Keratinocyte (primary cell): ENCODE data around the gene IRX3. TPM values are rescaled to one million over a fixed set of nuclear protein-coding genes. Genes with fewer than 3 reads are reported as not detected.

Experiments used
- DNase-seq: peaks from one replicate; pipeline ENCODE4 v3.0.0-alpha.2; 2011; ENCODE audit warnings: low read depth, missing footprints, low spot score
- FAIRE-seq: peaks from 2 replicates; lab custom pipeline; 2011; peaks lifted over from hg19 to GRCh38; lab: Jason Lieb, UNC
- H2AFZ ChIP-seq: 2 replicates; pipeline ENCODE4 v1.6.0; 2012; ENCODE audit warnings: low read length, control low read depth, inconsistent platforms; ENCODE audit not compliant: control insufficient read depth
- H3K27ac ChIP-seq: 2 replicates; pipeline ENCODE4 v1.5.1; 2011; ENCODE audit warnings: low read length; ENCODE audit not compliant: control insufficient read depth, insufficient read depth
- H3K27me3 ChIP-seq: 3 replicates; pipeline ENCODE4 v1.6.0; 2011; ENCODE audit warnings: low read length; ENCODE audit not compliant: control insufficient read depth, insufficient read depth; ENCODE audit errors: extremely low read depth
- H3K36me3 ChIP-seq, 2 experiments: 2 replicates in 1 of 2; 3 replicates in 1 of 2; pipeline ENCODE4 v1.5.1; 2011; ENCODE audit warnings: low read length in 2 of 2, mild to moderate bottlenecking in 1 of 2; ENCODE audit not compliant: control insufficient read depth in 2 of 2, insufficient read depth in 2 of 2; ENCODE audit errors: extremely low read depth in 1 of 2
- H3K4me1 ChIP-seq: 3 replicates; pipeline ENCODE4 v1.5.1; 2011; ENCODE audit warnings: low read length; ENCODE audit not compliant: control insufficient read depth, insufficient read depth; ENCODE audit errors: extremely low read depth
- H3K4me2 ChIP-seq: 3 replicates; pipeline ENCODE4 v1.6.0; 2011; ENCODE audit warnings: low read depth, low read length; ENCODE audit not compliant: control insufficient read depth, insufficient read depth; ENCODE audit errors: extremely low read depth
- H3K4me3 ChIP-seq, 3 experiments: fragments of 200-600 bp in 1 of 3; sonication (generic) in 1 of 3; 2 replicates in 2 of 3; 3 replicates in 1 of 3; pipeline ENCODE4 v1.5.1; 2011 to 2016; ENCODE audit warnings: low read length in 3 of 3, mild to moderate bottlenecking in 3 of 3, control low read depth in 2 of 3, inconsistent platforms in 1 of 3, low read depth in 1 of 3, mixed read lengths in 1 of 3, mixed run types in 1 of 3, moderate library complexity in 1 of 3; ENCODE audit not compliant: control insufficient read depth in 2 of 3, insufficient read depth in 2 of 3; ENCODE audit errors: extremely low read depth in 1 of 3
- H3K79me2 ChIP-seq: 2 replicates; pipeline ENCODE4 v1.6.0; 2012; ENCODE audit warnings: low read length; ENCODE audit not compliant: control insufficient read depth, insufficient read depth
- H3K9ac ChIP-seq: 3 replicates; pipeline ENCODE4 v1.6.0; 2011; ENCODE audit warnings: low read length; ENCODE audit not compliant: control insufficient read depth, insufficient read depth; ENCODE audit errors: extremely low read depth
- H3K9me1 ChIP-seq: 3 replicates; pipeline ENCODE4 v1.6.0; 2011; ENCODE audit warnings: low read length; ENCODE audit not compliant: control insufficient read depth, insufficient read depth; ENCODE audit errors: extremely low read depth
- H3K9me3 ChIP-seq: 2 replicates; pipeline ENCODE4 v1.5.1; 2012; ENCODE audit warnings: low read depth, low read length; ENCODE audit not compliant: control insufficient read depth
- H4K20me1 ChIP-seq: 3 replicates; pipeline ENCODE4 v1.6.0; 2011; ENCODE audit warnings: low read length; ENCODE audit not compliant: control insufficient read depth, insufficient read depth; ENCODE audit errors: extremely low read depth
- EZH2 ChIP-seq: IDR thresholded peaks from one replicate; pipeline ENCODE4 v1.6.1; 2012; ENCODE audit warnings: inconsistent platforms, mild to moderate bottlenecking, low read length, moderate library complexity
- dilution Hi-C: fragments of 300-500 bp; cut with MboI; formaldehyde crosslinking; loops from one replicate; pipeline ENCODE4 v1.7.0; 2020; ENCODE audit warnings: low sequenced_read_pairs; ENCODE audit not compliant: extremely low pct_ligation_motif_present
- polyA plus RNA-seq, 5 experiments: library from polyadenylated mRNA; depleted of rRNA in 3 of 5; stranded (reverse) in 3 of 5; stranded (forward) in 1 of 5; unstranded in 1 of 5; fragments of >200 nt; gene quantifications; 1 replicate in 1 of 5; 2 replicates in 3 of 5; 3 replicates in 1 of 5; pipeline versions ENCODE4 v1.2.1 to v1.2.3, GENCODE V29; 2011 to 2012; ENCODE audit warnings: missing spikeins in 2 of 5, low read depth in 1 of 5, low replicate concordance in 1 of 5
- TF ChIP-seq, protein P1 (sequence below), 3 experiments: IDR thresholded peaks in 1 of 3; conservative IDR thresholded peaks in 1 of 3; optimal IDR thresholded peaks in 1 of 3; 2 replicates in 2 of 3; 3 replicates in 1 of 3; pipeline versions ENCODE3 to v1.5.1; 2011; ENCODE audit warnings: low read length in 3 of 3, mild to moderate bottlenecking in 3 of 3, moderate library complexity in 2 of 3, control low read depth in 1 of 3, inconsistent platforms in 1 of 3; ENCODE audit not compliant: insufficient read depth in 2 of 3; ENCODE audit errors: extremely low read depth in 1 of 3

Gene IRX3
- polyA plus RNA-seq, 1 donor (not counting 4 experiments of a cell fraction or from before 2014, with no cell fraction given) = 3.3 TPM

DNA sequence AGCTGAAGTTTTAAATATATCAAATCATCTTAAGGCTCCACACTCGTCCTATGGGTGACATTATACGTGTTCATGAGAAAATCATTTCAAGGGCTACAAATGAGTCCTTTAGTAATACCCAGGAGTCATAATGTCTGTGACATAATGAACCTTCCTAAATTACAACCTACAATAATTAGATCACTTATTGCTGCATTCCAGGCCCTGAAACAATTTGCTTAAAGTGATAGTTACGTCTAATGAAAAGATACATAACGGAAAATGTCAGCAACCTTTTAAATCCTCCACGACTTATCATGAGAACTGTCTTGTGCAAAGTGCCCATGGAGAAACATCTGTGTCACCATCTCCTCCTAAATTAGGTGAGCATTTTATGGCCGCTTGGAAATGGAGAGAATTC, 43.4 kb downstream of the IRX3 start:
- no peak for TF ChIP-seq EZH2
- TF ChIP-seq, protein P1, sequence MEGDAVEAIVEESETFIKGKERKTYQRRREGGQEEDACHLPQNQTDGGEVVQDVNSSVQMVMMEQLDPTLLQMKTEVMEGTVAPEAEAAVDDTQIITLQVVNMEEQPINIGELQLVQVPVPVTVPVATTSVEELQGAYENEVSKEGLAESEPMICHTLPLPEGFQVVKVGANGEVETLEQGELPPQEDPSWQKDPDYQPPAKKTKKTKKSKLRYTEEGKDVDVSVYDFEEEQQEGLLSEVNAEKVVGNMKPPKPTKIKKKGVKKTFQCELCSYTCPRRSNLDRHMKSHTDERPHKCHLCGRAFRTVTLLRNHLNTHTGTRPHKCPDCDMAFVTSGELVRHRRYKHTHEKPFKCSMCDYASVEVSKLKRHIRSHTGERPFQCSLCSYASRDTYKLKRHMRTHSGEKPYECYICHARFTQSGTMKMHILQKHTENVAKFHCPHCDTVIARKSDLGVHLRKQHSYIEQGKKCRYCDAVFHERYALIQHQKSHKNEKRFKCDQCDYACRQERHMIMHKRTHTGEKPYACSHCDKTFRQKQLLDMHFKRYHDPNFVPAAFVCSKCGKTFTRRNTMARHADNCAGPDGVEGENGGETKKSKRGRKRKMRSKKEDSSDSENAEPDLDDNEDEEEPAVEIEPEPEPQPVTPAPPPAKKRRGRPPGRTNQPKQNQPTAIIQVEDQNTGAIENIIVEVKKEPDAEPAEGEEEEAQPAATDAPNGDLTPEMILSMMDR (optimal IDR thresholded peaks at IDR 0.05 in 1 of 3, IDR thresholded peaks at IDR 0.05 in 1 of 3, conservative IDR thresholded peaks at IDR 0.05 in 1 of 3; ENCODE audit: extremely low read depth in 1 of 3, insufficient read depth in 2 of 3, low read length in 3 of 3) = no peak
- Histone ChIP-seq H4K20me1 (no peaks in the 10 kb centered on the region), H3K4me1 (no peaks in the 10 kb centered on the region), H3K9me3 (no peaks in the 10 kb centered on the region), H3K79me2 (no peaks in the 10 kb centered on the region), H3K27me3 (peaks cover 6% of the 10 kb centered on the region), H3K9ac (no peak overlapping the region), H3K4me2 (no peak overlapping the region), H3K9me1 (no peaks in the 10 kb centered on the region), H3K36me3 (no peaks in the 10 kb centered on the region), H2AFZ (no peak overlapping the region), H3K4me3 (no peak overlapping the region), H3K27ac (no peak overlapping the region)
- dilution Hi-C loops = no loop called here
- DNase-seq = no peak
- no peak for FAIRE-seq

DNA sequence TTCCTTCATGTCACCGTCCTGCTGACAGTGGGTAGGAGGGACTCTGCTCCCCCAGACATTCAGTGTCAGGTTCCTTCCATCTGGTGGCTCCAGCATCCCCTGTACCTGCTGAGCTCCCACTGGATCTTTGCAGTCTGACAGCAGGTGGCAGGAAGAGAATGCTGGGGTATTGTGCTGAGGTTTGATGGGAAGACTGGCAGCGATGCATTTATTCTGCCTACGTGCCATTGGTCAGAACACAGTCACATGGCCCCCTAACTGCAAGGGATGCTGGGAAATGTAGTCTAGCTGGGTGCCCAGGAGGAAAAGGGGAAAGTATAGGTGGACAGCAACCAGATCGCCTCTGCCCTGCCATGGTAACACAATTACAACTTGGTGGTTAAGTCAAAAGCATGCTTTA, 44.4 kb downstream of the IRX3 start:
- H3K9ac ChIP-seq = no peak overlapping the region
- H3K4me2 ChIP-seq = no peak overlapping the region
- no peak for DNase-seq
- H3K27me3 ChIP-seq = peaks cover 6% of the 10 kb centered on the region
- H3K9me1 ChIP-seq = no peaks in the 10 kb centered on the region
- FAIRE-seq = no peak
- H2AFZ ChIP-seq = no peak overlapping the region
- dilution Hi-C loops = no loop called here
- no peaks in the 10 kb centered on the region for H3K79me2 ChIP-seq
- TF ChIP-seq, protein P1 (optimal IDR thresholded peaks at IDR 0.05 in 1 of 3, IDR thresholded peaks at IDR 0.05 in 1 of 3, conservative IDR thresholded peaks at IDR 0.05 in 1 of 3; ENCODE audit: extremely low read depth in 1 of 3, insufficient read depth in 2 of 3, low read length in 3 of 3) = peak in 1 of 3 experiments; percentile 8
- TF ChIP-seq EZH2 = no peak
- no peaks in the 10 kb centered on the region for H4K20me1 ChIP-seq
- no peak overlapping the region for H3K27ac ChIP-seq
- H3K36me3 ChIP-seq = no peaks in the 10 kb centered on the region
- H3K9me3 ChIP-seq = no peaks in the 10 kb centered on the region
- no peaks in the 10 kb centered on the region for H3K4me1 ChIP-seq
- H3K4me3 ChIP-seq = no peak overlapping the region
